ENCODE data around the gene GPRASP2. TPM values are rescaled to one million over a fixed set of nuclear protein-coding genes. Genes with fewer than 3 reads are reported as not detected.
A peak's percentile ranks its signal among the peaks of the same experiment; 100 is the strongest.

Gene GPRASP2
- total and polyA plus RNA-seq, 4 donors: 2.4 to 23.9 (median 4.4) TPM

DNA sequence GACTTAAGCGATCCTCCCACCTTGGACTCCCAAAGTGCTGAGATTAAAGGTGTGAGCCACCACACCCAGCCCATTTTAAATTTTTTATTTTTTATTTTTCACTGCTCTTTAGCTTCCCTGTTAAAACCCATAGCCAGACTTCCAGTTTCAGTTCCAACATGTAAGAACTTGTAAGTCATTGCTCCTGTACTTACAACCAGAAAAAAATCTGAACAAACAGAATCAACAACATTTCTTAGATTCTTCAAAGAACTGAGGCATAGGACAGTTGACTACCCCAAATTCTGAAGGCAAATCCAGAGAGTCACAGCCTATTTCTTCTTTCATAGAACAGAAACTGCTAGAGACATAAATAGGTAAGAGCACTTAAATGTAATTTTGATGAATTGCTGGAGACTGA is 16.4 kb downstream of the GPRASP2 start:
- H3K27me3 ChIP-seq (ENCODE audit: control insufficient read depth in 3 of 3, insufficient read depth in 3 of 3, low read length in 2 of 3): peaks cover 0 to 20% (median 4%) of the 10 kb centered on the region in 3 donors
- ATAC-seq (ENCODE audit: insufficient read depth, low FRiP score): no peak
- no peak overlapping the region for H3K27ac ChIP-seq (ENCODE audit: low read depth in 1 of 2, low read length in 1 of 2)
- peaks cover 0 to 4% (median 0%) of the 10 kb centered on the region in 4 donors for H3K36me3 ChIP-seq (ENCODE audit: control insufficient read depth in 4 of 4, insufficient read depth in 4 of 4, low read length in 4 of 4)
- no peaks in the 10 kb centered on the region for H3K9me3 ChIP-seq (ENCODE audit: control insufficient read depth in 4 of 4, insufficient read depth in 3 of 4, low read length in 3 of 4)
- no peak overlapping the region for H3K4me3 ChIP-seq
- no peaks in the 10 kb centered on the region for H3K4me1 ChIP-seq (ENCODE audit: control insufficient read depth in 5 of 5, insufficient read depth in 5 of 5, low read length in 5 of 5)
- no peak for TF ChIP-seq CTCF (IDR thresholded peaks at IDR 0.05; ENCODE audit: control extremely low read depth, extremely low read depth)
- WGBS, 2 donors: 92 to 93% methylated on average over 1 of the region's 1 CpG
- H3K9ac ChIP-seq (ENCODE audit: insufficient read depth in 1 of 2, low read length in 2 of 2): no peak overlapping the region
- DNase-seq: no peak

DNA sequence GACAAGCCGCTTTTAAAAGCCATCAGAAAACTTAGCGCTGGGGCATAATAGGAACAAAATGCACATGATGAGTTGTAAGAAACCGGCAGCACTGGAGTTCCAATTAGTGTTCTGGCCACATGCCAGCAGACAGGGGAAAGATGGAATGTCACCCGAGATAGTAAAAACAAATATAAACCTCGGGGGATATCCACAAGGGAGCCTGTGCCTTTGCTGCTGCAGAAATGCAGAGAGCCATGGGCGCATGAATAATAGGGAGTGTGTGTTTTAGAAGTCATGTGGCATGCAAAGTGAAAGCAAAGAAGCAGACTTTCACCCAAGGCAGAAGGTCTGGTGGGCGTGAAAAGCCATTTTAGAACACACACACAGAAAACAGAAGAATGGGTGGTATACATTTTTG is 27.4 kb downstream of the GPRASP2 start:
- H3K9me3 ChIP-seq (ENCODE audit: control insufficient read depth in 4 of 4, insufficient read depth in 3 of 4, low read length in 3 of 4): no peaks in the 10 kb centered on the region
- no peak overlapping the region for H3K27ac ChIP-seq (ENCODE audit: low read depth in 1 of 2, low read length in 1 of 2)
- no peaks in the 10 kb centered on the region for H3K36me3 ChIP-seq (ENCODE audit: control insufficient read depth in 4 of 4, insufficient read depth in 4 of 4, low read length in 4 of 4)
- ATAC-seq (ENCODE audit: insufficient read depth, low FRiP score) (no peak), DNase-seq (peak in 2 of 3 donors; percentile 8 to 14)
- no peak overlapping the region for H3K4me3 ChIP-seq
- H3K27me3 ChIP-seq (ENCODE audit: control insufficient read depth in 3 of 3, insufficient read depth in 3 of 3, low read length in 2 of 3): peaks cover 0 to 16% (median 2%) of the 10 kb centered on the region in 3 donors
- TF ChIP-seq CTCF (IDR thresholded peaks at IDR 0.05; ENCODE audit: control extremely low read depth, extremely low read depth): no peak
- no peaks in the 10 kb centered on the region for H3K4me1 ChIP-seq (ENCODE audit: control insufficient read depth in 5 of 5, insufficient read depth in 5 of 5, low read length in 5 of 5)
- no peak overlapping the region for H3K9ac ChIP-seq (ENCODE audit: insufficient read depth in 1 of 2, low read length in 2 of 2)
- 59 to 89% methylated on average over 7 of the region's 7 CpGs for WGBS, 2 donors

- peaks cover 0 to 11% (median 0%) of the 10 kb centered on the region in 3 donors for H3K27me3 ChIP-seq (ENCODE audit: control insufficient read depth in 3 of 3, insufficient read depth in 3 of 3, low read length in 2 of 3)
- no peak for TF ChIP-seq CTCF (IDR thresholded peaks at IDR 0.05; ENCODE audit: control extremely low read depth, extremely low read depth)
These were observed 32.1 kb downstream of the GPRASP2 start for GRCh38 chrX:102744307-102744706.

DNA sequence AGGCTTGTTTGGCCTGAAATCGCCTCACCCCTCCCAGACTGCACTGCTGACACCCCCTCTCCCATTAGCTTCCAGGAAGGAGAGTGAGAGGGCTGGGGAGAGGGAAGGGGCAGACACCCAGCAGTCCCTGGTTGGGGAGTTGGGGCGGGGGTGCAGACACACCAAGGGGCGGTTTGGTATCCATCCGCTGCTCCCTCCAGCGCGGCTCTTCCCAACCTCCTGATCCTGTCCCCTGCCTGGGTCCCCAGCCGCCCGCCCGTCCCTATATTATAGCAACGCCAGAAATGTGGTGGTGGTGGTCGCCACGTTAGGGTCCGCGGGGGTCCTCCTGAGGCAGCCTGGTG is 33.2 kb downstream of the GPRASP2 start:
- DNase-seq: no peak
- Histone ChIP-seq H3K27me3 (ENCODE audit: control insufficient read depth in 3 of 3, insufficient read depth in 3 of 3, low read length in 2 of 3) (peaks cover 0 to 11% (median 0%) of the 10 kb centered on the region in 3 donors), H3K9ac (ENCODE audit: insufficient read depth in 1 of 2, low read length in 2 of 2) (peak overlapping the region in 1 of 2 donors; percentile 42), H3K36me3 (ENCODE audit: control insufficient read depth in 4 of 4, insufficient read depth in 4 of 4, low read length in 4 of 4) (no peaks in the 10 kb centered on the region), H3K4me3 (no peak overlapping the region), H3K9me3 (ENCODE audit: control insufficient read depth in 4 of 4, insufficient read depth in 3 of 4, low read length in 3 of 4) (peaks cover 0 to 2% (median 0%) of the 10 kb centered on the region in 4 donors), H3K27ac (ENCODE audit: low read depth in 1 of 2, low read length in 1 of 2) (no peak overlapping the region), H3K4me1 (ENCODE audit: control insufficient read depth in 5 of 5, insufficient read depth in 5 of 5, low read length in 5 of 5) (peaks cover 0 to 7% (median 0%) of the 10 kb centered on the region in 5 donors)
- no peak for TF ChIP-seq CTCF (IDR thresholded peaks at IDR 0.05; ENCODE audit: control extremely low read depth, extremely low read depth)
- ATAC-seq (ENCODE audit: insufficient read depth, low FRiP score): no peak
- WGBS, 2 donors: 49 to 50% methylated on average over 10 to 14 of the region's 14 CpGs

More at GRCh38 chrX:102744307-102744706, 32.1 kb downstream of the GPRASP2 start:
- Histone ChIP-seq H3K4me1 (ENCODE audit: control insufficient read depth in 5 of 5, insufficient read depth in 5 of 5, low read length in 5 of 5) (peaks cover 0 to 7% (median 0%) of the 10 kb centered on the region in 5 donors), H3K9ac (ENCODE audit: insufficient read depth in 1 of 2, low read length in 2 of 2) (no peak overlapping the region), H3K4me3 (no peak overlapping the region), H3K27ac (ENCODE audit: low read depth in 1 of 2, low read length in 1 of 2) (no peak overlapping the region), H3K36me3 (ENCODE audit: control insufficient read depth in 4 of 4, insufficient read depth in 4 of 4, low read length in 4 of 4) (no peaks in the 10 kb centered on the region), H3K9me3 (ENCODE audit: control insufficient read depth in 4 of 4, insufficient read depth in 3 of 4, low read length in 3 of 4) (peaks cover 0 to 2% (median 0%) of the 10 kb centered on the region in 4 donors)
- 76 to 96% methylated on average over 1 of the region's 1 CpG for WGBS, 2 donors
- DNase-seq: no peak
- no peak for ATAC-seq (ENCODE audit: insufficient read depth, low FRiP score)
